HepG2 (cell line): ENCODE results near the gene UBQLN1. TPM values are rescaled to one million over a fixed set of nuclear protein-coding genes. Genes with fewer than 3 reads are reported as not detected.

Experiments
- ATAC-seq: fragments of 200-7000 bp; cut with Tn5 transposase; 3 replicates; pipeline ENCODE4 v1.9.1; 2020; ENCODE audit warnings: mild to moderate bottlenecking, moderate library complexity
- BruUV-seq: library from RNA; stranded (reverse); fragments of 400-500 nt; replicated peaks from 2 replicates; lab custom pipeline; 2021; lab: Mats Ljungman, UMichigan
- CTCF ChIA-PET: fragments of 300-600 bp; formaldehyde crosslinking; extraction: SDS; loops from one replicate; lab custom pipeline; 2021; ENCODE audit warnings: low total read pairs, inconsistent platforms, low intra/inter-chr PET ratio; lab: Yijun Ruan, JAX
- POLR2A ChIA-PET: fragments of 350-600 bp; sonication (Branson Sonifier 250); formaldehyde crosslinking; loops from one replicate; lab custom pipeline; 2020; ENCODE audit warnings: antibody characterized with exemption, inconsistent platforms; lab: Yijun Ruan, JAX
- DNase-seq: peaks from one replicate; pipeline ENCODE4 v3.0.0-alpha.2; 2015; ENCODE audit warnings: low spot score
- FAIRE-seq: peaks from 3 replicates; lab custom pipeline; 2011; peaks lifted over from hg19 to GRCh38; lab: Jason Lieb, UNC
- H2AFZ ChIP-seq: one replicate; pipeline ENCODE4 v1.6.1; 2011; ENCODE audit warnings: low read length, inconsistent platforms
- H3K27ac ChIP-seq: fragments of 300-600 bp; 3 replicates; pipeline ENCODE4 v1.8.0; 2011; ENCODE audit warnings: mixed run types, mild to moderate bottlenecking, mixed read lengths, low read length, inconsistent platforms; ENCODE audit not compliant: insufficient read depth; ENCODE audit errors: extremely low read length
- H3K27me3 ChIP-seq, 2 experiments: fragments of 200-600 bp in 1 of 2; 2 replicates in 1 of 2; 3 replicates in 1 of 2; pipeline versions ENCODE4 v1.6.0 to v1.8.0; 2011; ENCODE audit warnings: low read length in 2 of 2, mild to moderate bottlenecking in 2 of 2, moderate library complexity in 2 of 2, inconsistent platforms in 1 of 2; ENCODE audit not compliant: insufficient read depth in 2 of 2, control insufficient read depth in 1 of 2
- H3K36me3 ChIP-seq, 2 experiments: fragments of 200-600 bp in 1 of 2; replicated peaks in 1 of 2; 2 replicates in 1 of 2; 3 replicates in 1 of 2; pipeline versions ENCODE4 v1.5.1 to v1.8.0; 2011; ENCODE audit warnings: low read length in 2 of 2, inconsistent platforms in 1 of 2; ENCODE audit not compliant: insufficient read depth in 2 of 2, control insufficient read depth in 1 of 2
- H3K4me1 ChIP-seq: 2 replicates; pipeline ENCODE4 v1.5.1; 2012; ENCODE audit warnings: low read length, inconsistent platforms; ENCODE audit not compliant: insufficient read depth
- H3K4me2 ChIP-seq: 2 replicates; pipeline ENCODE4 v1.6.0; 2011; ENCODE audit warnings: low read depth, low read length, inconsistent platforms
- H3K4me3 ChIP-seq, 3 experiments: fragments of 200-600 bp in 1 of 3; sonication (generic), shearing (Covaris generic) in 1 of 3; replicated peaks in 1 of 3; 2 replicates each; pipeline ENCODE4 v1.5.1; 2011 to 2016; ENCODE audit warnings: low read length in 3 of 3, inconsistent platforms in 2 of 3, low read depth in 2 of 3, mild to moderate bottlenecking in 2 of 3, control low read depth in 1 of 3, mixed read lengths in 1 of 3; ENCODE audit not compliant: insufficient read depth in 1 of 3
- H3K79me2 ChIP-seq: one replicate; pipeline ENCODE4 v1.6.1; 2011; ENCODE audit warnings: low read length, inconsistent platforms; ENCODE audit not compliant: insufficient read depth
- H3K9ac ChIP-seq: 2 replicates; pipeline ENCODE4 v1.6.0; 2011; ENCODE audit warnings: mild to moderate bottlenecking, low read depth, low read length, inconsistent platforms; ENCODE audit not compliant: insufficient read depth
- H3K9me3 ChIP-seq: 2 replicates; pipeline ENCODE4 v1.5.1; 2012; ENCODE audit warnings: mild to moderate bottlenecking, low read length
- H4K20me1 ChIP-seq: 2 replicates; pipeline ENCODE4 v1.6.0; 2011; ENCODE audit warnings: inconsistent platforms, mild to moderate bottlenecking, low read length, moderate library complexity; ENCODE audit not compliant: insufficient read depth
- CHD4 ChIP-seq: fragments of 200-600 bp; sonication (generic); IDR thresholded peaks from 2 replicates; pipeline ENCODE4 v1.7.0; 2017; ENCODE audit warnings: mild to moderate bottlenecking, low read length, borderline replicate concordance
- KLF13 ChIP-seq: sonication (generic); formaldehyde crosslinking; IDR thresholded peaks from 2 replicates; pipeline ENCODE4 v1.4.0; 2020; ENCODE audit warnings: mild to moderate bottlenecking, missing genetic modification reagents
- RXRA ChIP-seq: sonication (generic); formaldehyde crosslinking; IDR thresholded peaks from 2 replicates; pipeline ENCODE4 v1.5.1; 2020; ENCODE audit warnings: missing genetic modification reagents
- SNAPC4 ChIP-seq: sonication (generic); formaldehyde crosslinking; IDR thresholded peaks from 2 replicates; pipeline ENCODE4 v1.4.0; 2020; ENCODE audit warnings: mild to moderate bottlenecking, missing genetic modification reagents
- SPEN ChIP-seq: sonication (generic); formaldehyde crosslinking; IDR thresholded peaks from 2 replicates; pipeline ENCODE4 v1.5.1; 2020; ENCODE audit warnings: low read depth, mild to moderate bottlenecking, missing genetic modification reagents
- STAT5B ChIP-seq: sonication (generic); formaldehyde crosslinking; IDR thresholded peaks from 2 replicates; pipeline ENCODE4 v1.4.0; 2020; ENCODE audit warnings: missing genetic modification reagents
- ZNF256 ChIP-seq: sonication (generic); formaldehyde crosslinking; conservative IDR thresholded peaks from 2 replicates; pipeline ENCODE4 v1.4.0; 2020; ENCODE audit warnings: missing genetic modification reagents
- ZNF350 ChIP-seq: sonication (generic); formaldehyde crosslinking; IDR thresholded peaks from 2 replicates; pipeline ENCODE4 v1.4.0; 2020; ENCODE audit warnings: mild to moderate bottlenecking, low read depth, missing genetic modification reagents, borderline replicate concordance
- ZNF430 ChIP-seq: sonication (generic); formaldehyde crosslinking; IDR thresholded peaks from 2 replicates; pipeline ENCODE4 v1.9.0; 2021; ENCODE audit warnings: mild to moderate bottlenecking, missing genetic modification reagents
- ZNF782 ChIP-seq: sonication (generic); formaldehyde crosslinking; IDR thresholded peaks from 2 replicates; pipeline ENCODE4 v1.4.0; 2020; ENCODE audit warnings: missing genetic modification reagents, mild to moderate bottlenecking, borderline replicate concordance
- ZNF850 ChIP-seq: sonication (generic); formaldehyde crosslinking; conservative IDR thresholded peaks from 2 replicates; pipeline ENCODE4 v1.9.0; 2021; ENCODE audit warnings: mild to moderate bottlenecking, missing genetic modification reagents
- WGBS: methylation state at CpG from one replicate; pipeline ENCODE4 v1.1.6; 2017; ENCODE audit warnings: low lambda C conversion rate; 5-methylcytosine and 5-hydroxymethylcytosine counted together
- in situ Hi-C: cut with HindIII; loops from 2 replicates; pipeline ENCODE4 v1.10.0; 2017; ENCODE audit warnings: low pct_unique_long_range_greater_than_20kb; ENCODE audit not compliant: extremely low pct_ligation_motif_present
- intact Hi-C: fragments of 100-400 bp; cut with micrococcal nuclease; formaldehyde crosslinking; loops from one replicate; pipeline ENCODE4 v1.10.0; 2022; ENCODE audit not compliant: unreplicated experiment
- polyA plus RNA-seq, 8 experiments: library from polyadenylated mRNA; depleted of rRNA in 3 of 8; stranded (reverse) in 7 of 8; unstranded in 1 of 8; fragments of >200 nt; fragmentation: Illumina TruSeq in 4 of 8; extraction: Trizol in 4 of 8; gene quantifications; 2 replicates each; pipeline versions ENCODE4 v1.2.1 to v1.2.3, GENCODE V29; 2011 to 2016; ENCODE audit warnings: low read depth in 4 of 8, missing spikeins in 1 of 8, mixed read lengths in 1 of 8; ENCODE audit not compliant: insufficient read depth in 1 of 8
- total RNA-seq, 5 experiments: library from RNA; depleted of rRNA; stranded (reverse); fragments of >200 nt; fragmentation: Illumina TruSeq; extraction: Trizol; gene quantifications; 2 replicates each; pipeline ENCODE4 v1.2.3, GENCODE V29; 2016; ENCODE audit warnings: low read depth in 1 of 5
- TF ChIP-seq, protein P1 (sequence below): sonication (generic); formaldehyde crosslinking; conservative IDR thresholded peaks from 2 replicates; pipeline ENCODE4 v1.4.0; 2020; ENCODE audit warnings: missing genetic modification reagents
- TF ChIP-seq, protein P2 (sequence below): sonication (generic); formaldehyde crosslinking; IDR thresholded peaks from 2 replicates; pipeline ENCODE4 v1.4.0; 2020; ENCODE audit warnings: missing genetic modification reagents
- TF ChIP-seq, protein P3 (sequence below): sonication (generic); formaldehyde crosslinking; IDR thresholded peaks from 2 replicates; pipeline ENCODE4 v1.8.0; 2022; ENCODE audit warnings: mild to moderate bottlenecking, missing genetic modification reagents, moderate library complexity

UBQLN1 gene
- total and polyA plus RNA-seq, 2 of the 13 experiments (the other 11 are each of a cell fraction or from before 2014, with no cell fraction given), result 78.1 to 83.8 TPM

DNA sequence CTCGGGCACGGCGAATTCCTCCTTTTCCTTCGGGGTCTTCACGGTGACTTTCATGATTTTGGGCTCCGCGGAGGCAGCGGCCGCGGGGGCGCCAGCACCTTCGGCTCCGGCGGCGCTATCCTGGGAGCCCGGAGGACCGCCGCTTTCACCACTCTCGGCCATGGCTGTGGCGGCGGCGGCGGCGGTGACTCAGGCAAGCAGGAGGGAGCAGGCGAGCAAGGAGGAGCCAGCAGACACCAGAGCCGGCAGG lies 315 bp downstream of the UBQLN1 start:
- ATAC-seq (peak; percentile 82), DNase-seq (no peak), FAIRE-seq (no peak)
- BruUV-seq, result TSS peak; percentile 60
- WGBS, result 0% methylated on average over 8 of the region's 26 CpGs
- H4K20me1 ChIP-seq, result peaks cover 38% of the 10 kb centered on the region
- CTCF ChIA-PET, result no interaction called here
- H3K9ac ChIP-seq, result peak overlapping the region; percentile 95
- H3K4me3 ChIP-seq, result peak overlapping the region; percentile 82 to 99 (median 94)
- H3K4me2 ChIP-seq, result peak overlapping the region; percentile 87
- in situ Hi-C loops, result no loop called here
- peaks cover 42% of the 10 kb centered on the region for H3K4me1 ChIP-seq
- peak overlapping the region; percentile 99 for H3K27ac ChIP-seq
- no peaks in the 10 kb centered on the region for H3K27me3 ChIP-seq
- H2AFZ ChIP-seq, result no peak overlapping the region
- H3K36me3 ChIP-seq, result no peaks in the 10 kb centered on the region
- POLR2A ChIA-PET, result interaction anchor here (0.7 to 2.4 kb wide), 8 partner anchors 9 to 487 kb away, joined by 3 to 13 read pairs (median 4); partner anchors contain the start of gene IDNK
- intact Hi-C loops, result loop anchor here (5.0 kb wide), 1 partner anchor 45 kb away; no protein-coding TSS in a partner anchor
- peaks cover 53% of the 10 kb centered on the region for H3K79me2 ChIP-seq
- H3K9me3 ChIP-seq, result no peaks in the 10 kb centered on the region
- TF ChIP-seq STAT5B (CRISPR knock-in tag) (no peak), CHD4 (no peak), SPEN (no peak), ZNF256 (CRISPR knock-in tag) (no peak), ZNF430 (CRISPR knock-in tag) (no peak), ZNF850 (CRISPR knock-in tag) (no peak; the same call in 1 of the 2 replicates), SNAPC4 (CRISPR knock-in tag) (no peak; the same call in 1 of the 2 replicates), KLF13 (no peak), ZNF782 (CRISPR knock-in tag) (0 out of 2 replicates have a peak, but pooled peaks have one; percentile 1), ZNF350 (peak; percentile 13; the same call in 1 of the 2 replicates), RXRA (CRISPR knock-in tag) (0 out of 2 replicates have a peak, but pooled peaks have one; percentile 8)
- TF ChIP-seq, protein P1, sequence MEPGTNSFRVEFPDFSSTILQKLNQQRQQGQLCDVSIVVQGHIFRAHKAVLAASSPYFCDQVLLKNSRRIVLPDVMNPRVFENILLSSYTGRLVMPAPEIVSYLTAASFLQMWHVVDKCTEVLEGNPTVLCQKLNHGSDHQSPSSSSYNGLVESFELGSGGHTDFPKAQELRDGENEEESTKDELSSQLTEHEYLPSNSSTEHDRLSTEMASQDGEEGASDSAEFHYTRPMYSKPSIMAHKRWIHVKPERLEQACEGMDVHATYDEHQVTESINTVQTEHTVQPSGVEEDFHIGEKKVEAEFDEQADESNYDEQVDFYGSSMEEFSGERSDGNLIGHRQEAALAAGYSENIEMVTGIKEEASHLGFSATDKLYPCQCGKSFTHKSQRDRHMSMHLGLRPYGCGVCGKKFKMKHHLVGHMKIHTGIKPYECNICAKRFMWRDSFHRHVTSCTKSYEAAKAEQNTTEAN (CRISPR knock-in tag), result no peak
- TF ChIP-seq, protein P2, sequence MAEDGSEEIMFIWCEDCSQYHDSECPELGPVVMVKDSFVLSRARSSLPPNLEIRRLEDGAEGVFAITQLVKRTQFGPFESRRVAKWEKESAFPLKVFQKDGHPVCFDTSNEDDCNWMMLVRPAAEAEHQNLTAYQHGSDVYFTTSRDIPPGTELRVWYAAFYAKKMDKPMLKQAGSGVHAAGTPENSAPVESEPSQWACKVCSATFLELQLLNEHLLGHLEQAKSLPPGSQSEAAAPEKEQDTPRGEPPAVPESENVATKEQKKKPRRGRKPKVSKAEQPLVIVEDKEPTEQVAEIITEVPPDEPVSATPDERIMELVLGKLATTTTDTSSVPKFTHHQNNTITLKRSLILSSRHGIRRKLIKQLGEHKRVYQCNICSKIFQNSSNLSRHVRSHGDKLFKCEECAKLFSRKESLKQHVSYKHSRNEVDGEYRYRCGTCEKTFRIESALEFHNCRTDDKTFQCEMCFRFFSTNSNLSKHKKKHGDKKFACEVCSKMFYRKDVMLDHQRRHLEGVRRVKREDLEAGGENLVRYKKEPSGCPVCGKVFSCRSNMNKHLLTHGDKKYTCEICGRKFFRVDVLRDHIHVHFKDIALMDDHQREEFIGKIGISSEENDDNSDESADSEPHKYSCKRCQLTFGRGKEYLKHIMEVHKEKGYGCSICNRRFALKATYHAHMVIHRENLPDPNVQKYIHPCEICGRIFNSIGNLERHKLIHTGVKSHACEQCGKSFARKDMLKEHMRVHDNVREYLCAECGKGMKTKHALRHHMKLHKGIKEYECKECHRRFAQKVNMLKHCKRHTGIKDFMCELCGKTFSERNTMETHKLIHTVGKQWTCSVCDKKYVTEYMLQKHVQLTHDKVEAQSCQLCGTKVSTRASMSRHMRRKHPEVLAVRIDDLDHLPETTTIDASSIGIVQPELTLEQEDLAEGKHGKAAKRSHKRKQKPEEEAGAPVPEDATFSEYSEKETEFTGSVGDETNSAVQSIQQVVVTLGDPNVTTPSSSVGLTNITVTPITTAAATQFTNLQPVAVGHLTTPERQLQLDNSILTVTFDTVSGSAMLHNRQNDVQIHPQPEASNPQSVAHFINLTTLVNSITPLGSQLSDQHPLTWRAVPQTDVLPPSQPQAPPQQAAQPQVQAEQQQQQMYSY (CRISPR knock-in tag), result no peak
- TF ChIP-seq, protein P3, sequence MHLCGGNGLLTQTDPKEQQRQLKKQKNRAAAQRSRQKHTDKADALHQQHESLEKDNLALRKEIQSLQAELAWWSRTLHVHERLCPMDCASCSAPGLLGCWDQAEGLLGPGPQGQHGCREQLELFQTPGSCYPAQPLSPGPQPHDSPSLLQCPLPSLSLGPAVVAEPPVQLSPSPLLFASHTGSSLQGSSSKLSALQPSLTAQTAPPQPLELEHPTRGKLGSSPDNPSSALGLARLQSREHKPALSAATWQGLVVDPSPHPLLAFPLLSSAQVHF (CRISPR knock-in tag), result peak; percentile 64; the same call in 1 of the 2 replicates
